Hair follicle dermal papilla cell (primary cell): Measurements from ENCODE around the gene CD1E. TPM values are rescaled to one million over a fixed set of nuclear protein-coding genes. Genes with fewer than 3 reads are reported as not detected.

Experiments used
- total RNA-seq: library from RNA; depleted of rRNA; stranded (reverse); fragments of >200 nt; gene quantifications from 2 replicates; pipeline ENCODE4 v1.2.3, GENCODE V29; 2012

The CD1E gene
- total RNA-seq = not detected in 2 replicates

DNA sequence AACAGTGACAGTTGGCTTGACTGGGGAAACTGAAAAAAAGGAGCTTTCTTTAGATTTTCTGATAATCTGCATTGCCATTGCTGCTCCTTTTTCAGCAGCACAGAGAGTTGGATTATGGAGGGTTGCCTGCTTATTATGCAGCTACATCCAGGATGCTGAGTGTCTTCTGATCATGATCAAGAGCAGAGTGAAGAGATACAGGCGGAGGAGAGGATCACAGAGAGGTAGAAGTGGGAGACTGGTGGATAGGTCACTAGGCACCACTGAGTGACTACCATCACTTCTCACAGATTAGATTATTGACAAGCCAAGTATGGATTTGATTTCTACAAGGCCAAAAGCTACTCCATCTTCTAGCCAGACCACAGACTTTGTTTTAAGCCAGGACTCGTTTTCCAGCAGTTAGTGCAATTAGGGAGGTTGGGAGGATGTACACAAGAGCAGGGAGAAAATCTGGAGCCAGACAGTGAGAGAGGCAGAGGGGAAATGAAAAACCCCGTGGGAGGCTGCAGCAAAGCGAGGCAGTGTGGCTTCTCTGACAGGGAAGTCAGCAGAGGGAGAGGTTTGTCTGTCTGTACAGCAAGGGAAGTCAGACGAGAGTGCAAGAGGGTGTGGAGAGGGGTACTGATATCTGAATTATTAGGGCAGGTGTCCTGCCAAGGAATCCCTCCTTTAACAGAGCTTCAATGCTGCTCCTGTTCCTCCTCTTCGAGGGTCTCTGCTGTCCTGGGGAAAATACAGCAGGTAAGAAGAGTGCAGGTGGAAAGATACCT is at the start of gene CD1E:
TSS of gene CD1E (plus strand) at position 592 of the 773 bp plus-strand sequence. CDS start at position 687, 95 bp downstream.

DNA sequence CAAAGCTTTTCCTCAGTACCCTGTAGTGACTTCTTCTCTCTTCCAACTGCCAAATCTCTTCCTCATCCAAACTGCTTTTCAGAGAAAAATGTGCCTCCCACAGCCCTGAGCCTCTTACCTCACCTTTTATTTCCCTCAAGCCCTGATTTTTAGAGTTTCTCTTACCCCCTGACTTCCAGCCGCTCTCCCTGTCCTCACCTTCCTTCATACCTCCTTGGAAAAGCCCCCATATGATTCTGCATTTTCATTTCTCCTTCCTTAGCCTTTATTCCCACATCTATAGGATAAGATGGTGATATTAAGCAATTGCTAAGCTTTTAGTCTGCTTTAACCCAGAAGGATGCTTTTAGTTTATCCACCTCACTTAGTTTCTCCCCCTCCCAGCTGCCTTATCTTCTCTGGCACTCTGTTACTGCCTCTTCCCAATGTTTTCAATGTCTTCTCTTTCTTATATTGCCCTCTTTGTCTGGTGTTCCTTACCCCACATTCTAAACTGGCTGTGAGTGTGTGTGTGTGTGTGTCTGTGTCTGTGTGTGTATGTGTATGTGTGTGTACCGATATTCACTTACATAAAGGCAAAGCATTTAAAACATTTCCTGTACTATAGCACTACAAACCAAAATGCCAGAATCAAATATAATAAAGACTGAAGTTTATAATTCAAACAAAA is 22.1 kb upstream of the CD1E start, which contains the start of gene CD1B:
TSS of gene CD1B (minus strand) at position 51 of the 670 bp plus-strand sequence. CDS start 108 bp downstream, outside the sequence.

GRCh38 chr1:158398818-158399514 is 45.3 kb downstream of the CD1E start, which contains the start of gene OR10T2:
Gene OR10T2 (minus strand): TSS chr1:158399466. CDS start chr1:158399466, 0 bp downstream.

Other genes with a start within 250 kb of the CD1E start
- not detected in 2 replicates for gene CD1D, start 173.0 kb upstream of the CD1E start, total RNA-seq
- gene CD1A, start 99.5 kb upstream of the CD1E start, total RNA-seq = not detected in 2 replicates
- not detected in 2 replicates for gene CD1C, start 64.0 kb upstream of the CD1E start, total RNA-seq
- not detected in 2 replicates for gene CD1B, start 22.4 kb upstream of the CD1E start, total RNA-seq
- not detected in 2 replicates for gene OR10T2, start 45.6 kb downstream of the CD1E start, total RNA-seq
- gene OR10K2, start 72.3 kb downstream of the CD1E start, total RNA-seq = not detected in 2 replicates
- not detected in 2 replicates for gene OR10K1, start 107.9 kb downstream of the CD1E start, total RNA-seq
- gene OR10R2, start 118.3 kb downstream of the CD1E start, total RNA-seq = not detected in 2 replicates
- gene OR6Y1, start 200.5 kb downstream of the CD1E start, total RNA-seq = not detected in 2 replicates
- not detected in 2 replicates for gene OR6P1, start 216.7 kb downstream of the CD1E start, total RNA-seq
- not detected in 2 replicates for gene OR10X1, start 226.0 kb downstream of the CD1E start, total RNA-seq